Effector memory CD8-positive, alpha-beta T cell (primary cell): ENCODE results near the gene UNC5B.
"Not testable (repeated sequence)": the region's sequence is repeated elsewhere in the genome, so short reads cannot be mapped to it uniquely, and the experiment has no call there.

Experiments used
- ATAC-seq: fragments of 150-1000 bp; cut with Tn5 transposase; replicated peaks from 2 replicates; pipeline ENCODE4 v1.10.0; 2021; ENCODE audit warnings: mild to moderate bottlenecking, moderate library complexity
- DNase-seq, 3 experiments: peaks; one replicate each; pipeline ENCODE4 v3.0.0; 2021
- H3K27ac Mint-ChIP-seq, 2 donors: one replicate each; pipeline ENCODE4 v1.8.0; 2022; ENCODE audit warnings: mild to moderate bottlenecking in 2 of 2, mixed read lengths in 2 of 2, moderate library complexity in 2 of 2
- H3K27me3 Mint-ChIP-seq, 2 donors: one replicate each; pipeline ENCODE4 v1.8.0; 2022; ENCODE audit warnings: mixed read lengths in 2 of 2
- H3K36me3 Mint-ChIP-seq: one replicate; pipeline ENCODE4 v1.8.0; 2022; ENCODE audit warnings: mild to moderate bottlenecking, moderate library complexity, mixed read lengths; ENCODE audit not compliant: insufficient read depth
- H3K4me1 Mint-ChIP-seq, 2 donors: one replicate each; pipeline ENCODE4 v1.8.0; 2022; ENCODE audit warnings: low read depth in 2 of 2, mixed read lengths in 2 of 2
- H3K4me3 Mint-ChIP-seq, 2 donors: one replicate each; pipeline ENCODE4 v1.8.0; 2022; ENCODE audit warnings: mild to moderate bottlenecking in 2 of 2, mixed read lengths in 2 of 2, moderate library complexity in 2 of 2
- H3K9me3 Mint-ChIP-seq, 2 donors: one replicate each; pipeline ENCODE4 v1.8.0; 2022; ENCODE audit warnings: mixed read lengths in 2 of 2

UNC5B gene

DNA sequence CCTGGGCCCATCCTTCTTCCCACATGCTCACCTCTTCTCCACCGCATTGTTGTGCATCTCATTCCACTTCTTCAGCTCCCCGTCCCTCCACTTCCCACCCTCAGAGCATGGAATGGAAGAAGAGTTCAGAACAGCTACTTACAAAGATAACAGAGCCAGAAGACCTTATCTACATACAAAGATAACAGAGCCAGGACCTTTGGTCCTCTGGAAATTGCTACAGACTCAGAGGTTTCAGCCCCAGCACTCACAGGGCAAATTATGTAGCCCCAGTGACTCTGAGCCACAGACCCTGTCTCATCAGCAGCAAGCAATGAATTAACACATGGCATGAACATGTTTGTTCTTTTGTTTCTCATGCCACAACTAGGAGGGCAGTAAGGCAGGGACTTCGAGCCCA lies 78.0 kb downstream of the UNC5B start:
- H3K4me1 Mint-ChIP-seq: no peaks in the 10 kb centered on the region
- DNase-seq (no peak), ATAC-seq (no peak)
- H3K27me3 Mint-ChIP-seq: peaks cover 3 to 37% of the 10 kb centered on the region in 2 donors
- H3K27ac Mint-ChIP-seq: no peak overlapping the region
- no peaks in the 10 kb centered on the region for H3K9me3 Mint-ChIP-seq
- H3K36me3 Mint-ChIP-seq: no peaks in the 10 kb centered on the region
- H3K4me3 Mint-ChIP-seq: no peak overlapping the region

DNA sequence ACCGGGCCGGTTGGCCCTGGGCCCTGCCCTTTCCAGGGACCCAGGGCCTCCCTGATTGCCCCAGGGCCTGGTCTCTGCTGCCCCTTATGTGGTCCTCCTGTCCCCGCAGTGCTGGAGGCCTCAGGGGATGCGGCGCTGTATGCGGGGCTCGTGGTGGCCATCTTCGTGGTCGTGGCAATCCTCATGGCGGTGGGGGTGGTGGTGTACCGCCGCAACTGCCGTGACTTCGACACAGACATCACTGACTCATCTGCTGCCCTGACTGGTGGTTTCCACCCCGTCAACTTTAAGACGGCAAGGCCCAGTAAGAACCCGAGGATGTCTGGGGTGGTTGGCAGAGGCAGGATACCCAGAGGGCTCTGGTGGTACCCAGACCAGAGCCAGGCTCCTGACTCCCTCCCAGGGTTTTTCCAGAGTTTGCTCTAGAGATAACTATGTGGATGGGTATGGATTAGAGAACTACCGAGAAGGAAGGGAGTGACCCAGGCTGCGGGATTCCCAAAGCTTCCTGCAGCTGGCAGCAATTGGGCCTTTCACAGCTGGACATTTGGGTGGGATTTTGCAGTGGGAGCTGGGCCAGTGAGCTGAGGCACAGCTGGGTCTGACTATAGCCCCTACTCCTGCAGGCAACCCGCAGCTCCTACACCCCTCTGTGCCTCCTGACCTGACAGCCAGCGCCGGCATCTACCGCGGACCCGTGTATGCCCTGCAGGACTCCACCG lies 78.6 kb downstream of the UNC5B start:
- Mint-ChIP-seq H3K27ac (no peak overlapping the region), H3K36me3 (no peaks in the 10 kb centered on the region), H3K27me3 (peaks cover 7 to 42% of the 10 kb centered on the region in 2 donors), H3K4me3 (no peak overlapping the region), H3K4me1 (no peaks in the 10 kb centered on the region), H3K9me3 (no peaks in the 10 kb centered on the region)
- ATAC-seq (no peak), DNase-seq (no peak)

DNA sequence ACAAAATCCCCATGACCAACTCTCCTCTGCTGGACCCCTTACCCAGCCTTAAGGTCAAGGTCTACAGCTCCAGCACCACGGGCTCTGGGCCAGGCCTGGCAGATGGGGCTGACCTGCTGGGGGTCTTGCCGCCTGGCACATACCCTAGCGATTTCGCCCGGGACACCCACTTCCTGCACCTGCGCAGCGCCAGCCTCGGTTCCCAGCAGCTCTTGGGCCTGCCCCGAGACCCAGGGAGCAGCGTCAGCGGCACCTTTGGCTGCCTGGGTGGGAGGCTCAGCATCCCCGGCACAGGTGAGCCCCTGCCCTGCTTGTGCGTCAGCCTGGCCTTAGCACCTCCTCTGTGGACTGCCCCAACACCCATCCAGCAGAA lies 79.1 kb downstream of the UNC5B start:
- DNase-seq (no peak), ATAC-seq (no peak)
- Mint-ChIP-seq H3K9me3 (no peaks in the 10 kb centered on the region), H3K27ac (no peak overlapping the region), H3K4me3 (no peak overlapping the region), H3K27me3 (peaks cover 12 to 48% of the 10 kb centered on the region in 2 donors), H3K4me1 (no peaks in the 10 kb centered on the region), H3K36me3 (no peaks in the 10 kb centered on the region)

DNA sequence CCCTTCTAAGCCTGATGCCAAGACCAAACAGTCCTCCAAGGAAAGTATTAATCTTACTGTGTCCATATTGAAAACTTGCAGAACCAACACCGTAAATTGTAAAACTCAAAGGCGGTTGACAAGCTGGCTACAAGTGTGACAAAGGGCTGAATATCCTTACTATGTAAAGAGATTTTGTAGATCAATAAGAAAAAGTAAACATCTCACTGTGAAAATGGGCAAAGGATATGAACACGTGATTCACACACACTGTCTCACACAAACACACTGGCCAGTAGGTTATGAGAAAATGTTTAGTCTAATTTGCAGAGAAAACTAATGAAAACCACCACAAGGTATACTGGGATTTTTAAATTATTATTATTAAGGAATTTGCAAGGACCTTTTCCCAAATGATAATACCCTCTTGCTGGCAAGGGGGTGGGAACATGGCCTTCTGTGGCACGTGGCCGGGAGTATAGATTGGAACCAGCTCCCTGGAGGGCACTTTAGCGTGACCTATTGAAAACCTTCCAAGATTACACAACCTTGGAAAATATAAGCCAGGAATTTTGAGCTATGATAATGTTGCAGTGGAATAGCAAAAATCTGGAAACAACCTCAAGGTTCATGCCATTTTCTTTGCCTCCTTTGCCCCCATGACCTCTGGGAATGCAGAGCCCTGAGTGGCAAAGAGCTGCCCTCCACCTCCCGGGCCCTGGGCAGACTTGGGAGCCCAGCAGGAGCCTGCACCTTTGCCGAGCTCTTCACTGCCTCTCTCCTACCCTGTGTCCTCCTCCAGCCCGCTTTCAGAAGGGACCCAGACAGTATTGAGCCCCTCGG lies 80.5 kb downstream of the UNC5B start:
- no peaks in the 10 kb centered on the region for H3K4me1 Mint-ChIP-seq
- H3K27ac Mint-ChIP-seq: no peak overlapping the region
- no peaks in the 10 kb centered on the region for H3K36me3 Mint-ChIP-seq
- no peak overlapping the region for H3K4me3 Mint-ChIP-seq
- ATAC-seq (no peak), DNase-seq (no peak)
- H3K9me3 Mint-ChIP-seq: no peaks in the 10 kb centered on the region
- peaks cover 12 to 46% of the 10 kb centered on the region in 2 donors for H3K27me3 Mint-ChIP-seq

DNA sequence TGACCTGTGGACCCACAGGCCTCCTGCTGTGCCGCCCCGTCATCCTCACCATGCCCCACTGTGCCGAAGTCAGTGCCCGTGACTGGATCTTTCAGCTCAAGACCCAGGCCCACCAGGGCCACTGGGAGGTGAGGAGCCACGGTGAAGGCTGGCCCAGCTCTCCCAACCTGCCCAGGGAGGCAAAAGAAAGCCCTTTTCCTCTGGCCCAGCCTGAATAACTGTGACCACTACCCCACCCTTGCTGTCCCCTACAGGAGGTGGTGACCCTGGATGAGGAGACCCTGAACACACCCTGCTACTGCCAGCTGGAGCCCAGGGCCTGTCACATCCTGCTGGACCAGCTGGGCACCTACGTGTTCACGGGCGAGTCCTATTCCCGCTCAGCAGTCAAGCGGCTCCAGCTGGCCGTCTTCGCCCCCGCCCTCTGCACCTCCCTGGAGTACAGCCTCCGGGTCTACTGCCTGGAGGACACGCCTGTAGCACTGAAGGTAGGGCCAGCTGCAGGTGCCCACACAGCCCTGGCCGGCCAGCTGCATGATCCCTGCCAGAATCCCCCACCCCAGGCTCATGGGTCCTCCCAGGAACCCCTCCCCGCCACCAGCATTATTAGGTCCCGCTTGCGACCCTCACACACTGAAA lies 81.2 kb downstream of the UNC5B start:
- no peak for DNase-seq
- H3K27me3 Mint-ChIP-seq: peaks cover 12 to 44% of the 10 kb centered on the region in 2 donors
- H3K4me1 Mint-ChIP-seq: no peaks in the 10 kb centered on the region
- no peaks in the 10 kb centered on the region for H3K36me3 Mint-ChIP-seq
- H3K27ac Mint-ChIP-seq: no peak overlapping the region
- no peak for ATAC-seq
- H3K4me3 Mint-ChIP-seq: no peak overlapping the region
- no peaks in the 10 kb centered on the region for H3K9me3 Mint-ChIP-seq

DNA sequence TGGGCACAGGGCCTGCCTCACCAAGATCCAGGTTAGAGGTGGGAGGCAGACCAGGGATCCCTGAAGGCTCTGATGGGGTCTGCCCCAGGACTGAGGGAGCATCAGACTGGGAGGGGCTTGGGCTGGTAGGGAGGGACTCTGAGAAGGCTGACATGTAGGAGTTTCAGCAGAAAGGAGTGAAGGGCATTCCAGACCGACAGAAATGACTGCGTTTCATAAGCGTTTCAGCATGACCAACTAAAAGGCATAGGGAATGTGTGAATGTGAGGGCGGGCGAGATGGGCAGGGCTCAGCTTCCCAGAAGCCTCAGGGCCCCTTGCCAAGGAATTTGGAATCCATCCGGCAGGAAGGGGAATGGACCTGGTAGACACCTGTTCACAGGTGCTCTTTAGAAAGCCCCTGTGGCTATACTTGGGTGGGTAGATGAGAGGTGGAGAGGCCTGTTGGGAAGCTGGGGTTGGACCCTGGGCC lies 81.8 kb downstream of the UNC5B start:
- Mint-ChIP-seq H3K9me3 (no peaks in the 10 kb centered on the region), H3K4me1 (no peaks in the 10 kb centered on the region), H3K27me3 (peaks cover 12 to 48% of the 10 kb centered on the region in 2 donors), H3K4me3 (no peak overlapping the region), H3K27ac (no peak overlapping the region), H3K36me3 (no peaks in the 10 kb centered on the region)
- DNase-seq (no peak), ATAC-seq (no peak)

DNA sequence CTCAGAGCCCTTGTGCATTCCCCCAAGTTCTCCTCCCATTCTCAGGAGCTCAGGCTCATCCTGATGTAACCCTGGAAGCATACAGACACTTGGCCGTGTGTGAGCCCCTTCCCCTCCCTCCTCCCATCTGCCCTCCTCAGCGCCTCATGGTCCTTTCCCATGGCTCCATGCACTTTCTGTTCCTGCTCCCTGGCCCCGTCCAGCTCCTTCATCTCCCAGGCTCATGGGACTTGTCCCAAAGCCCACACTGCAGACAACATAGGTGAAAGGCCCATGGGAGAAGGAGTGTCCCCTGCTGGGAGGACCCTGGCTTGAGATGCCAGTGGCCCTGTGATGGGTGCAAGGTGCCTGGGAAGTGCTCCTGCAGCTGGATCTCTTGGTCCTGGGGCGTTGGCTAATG lies 82.5 kb downstream of the UNC5B start:
- no peak for ATAC-seq
- Mint-ChIP-seq H3K27me3 (peaks cover 19 to 55% of the 10 kb centered on the region in 2 donors), H3K9me3 (no peaks in the 10 kb centered on the region), H3K27ac (no peak overlapping the region), H3K36me3 (no peaks in the 10 kb centered on the region), H3K4me3 (no peak overlapping the region), H3K4me1 (peaks cover 0 to 4% of the 10 kb centered on the region in 2 donors)
- DNase-seq: no peak

DNA sequence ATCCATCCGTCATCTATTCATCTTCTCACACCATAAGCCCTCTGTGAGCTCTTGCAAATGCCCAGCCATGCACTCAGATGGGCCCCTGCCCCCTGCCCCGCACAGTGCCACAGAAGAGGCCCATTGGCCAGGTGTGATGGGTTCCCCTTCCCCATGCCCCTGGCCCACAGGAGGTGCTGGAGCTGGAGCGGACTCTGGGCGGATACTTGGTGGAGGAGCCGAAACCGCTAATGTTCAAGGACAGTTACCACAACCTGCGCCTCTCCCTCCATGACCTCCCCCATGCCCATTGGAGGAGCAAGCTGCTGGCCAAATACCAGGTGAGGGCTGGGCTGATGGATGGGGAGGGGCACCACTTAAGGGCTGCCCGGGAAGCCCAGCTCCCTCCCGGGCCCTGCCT lies 83.3 kb downstream of the UNC5B start:
- no peak overlapping the region for H3K27ac Mint-ChIP-seq
- peaks cover 0 to 4% of the 10 kb centered on the region in 2 donors for H3K4me1 Mint-ChIP-seq
- ATAC-seq (no peak), DNase-seq (no peak)
- no peaks in the 10 kb centered on the region for H3K36me3 Mint-ChIP-seq
- H3K9me3 Mint-ChIP-seq: no peaks in the 10 kb centered on the region
- peaks cover 20 to 63% of the 10 kb centered on the region in 2 donors for H3K27me3 Mint-ChIP-seq
- H3K4me3 Mint-ChIP-seq: no peak overlapping the region

DNA sequence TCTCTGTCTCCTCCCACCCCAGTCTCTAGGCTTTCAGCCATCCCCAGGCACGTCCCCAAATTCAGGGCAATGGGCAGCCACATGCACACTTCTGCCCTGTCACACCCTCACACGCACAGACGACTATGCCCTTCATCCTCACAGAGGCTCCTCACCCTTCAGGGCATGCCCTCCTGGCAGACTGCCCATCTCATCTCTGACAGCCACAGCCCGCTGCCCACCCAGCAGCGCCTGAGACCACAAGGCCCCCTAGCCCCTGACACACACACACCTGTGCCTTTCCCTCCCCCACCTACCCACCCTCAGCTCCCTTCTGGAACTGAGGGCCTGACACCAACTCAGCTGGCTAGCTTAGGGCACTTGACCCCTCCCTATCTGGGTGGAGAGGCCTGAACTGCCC lies 83.7 kb downstream of the UNC5B start:
- Mint-ChIP-seq H3K27ac (no peak overlapping the region), H3K4me3 (no peak overlapping the region), H3K9me3 (no peaks in the 10 kb centered on the region), H3K36me3 (no peaks in the 10 kb centered on the region), H3K4me1 (peaks cover 0 to 4% of the 10 kb centered on the region in 2 donors), H3K27me3 (peaks cover 20 to 67% of the 10 kb centered on the region in 2 donors)
- DNase-seq (no peak), ATAC-seq (no peak)

DNA sequence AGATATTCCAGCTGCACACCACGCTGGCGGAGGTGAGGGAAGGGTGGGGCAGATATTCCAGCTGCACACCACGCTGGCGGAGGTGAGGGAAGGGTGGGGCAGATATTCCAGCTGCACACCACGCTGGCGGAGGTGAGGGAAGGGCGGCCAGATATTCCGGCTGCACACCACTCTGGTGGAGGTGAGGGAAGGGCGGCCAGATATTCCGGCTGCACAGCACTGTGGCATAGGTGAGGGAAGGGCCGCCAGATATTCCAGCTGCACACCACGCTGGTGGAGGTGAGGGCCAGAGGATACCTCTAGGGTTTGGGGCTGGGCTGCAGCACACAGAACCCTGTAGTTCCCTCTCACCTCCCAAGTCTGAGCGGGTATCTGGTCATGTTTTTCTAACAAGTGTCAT lies 84.4 kb downstream of the UNC5B start:
- H3K9me3 Mint-ChIP-seq, H3K36me3 Mint-ChIP-seq, ATAC-seq, H3K27ac Mint-ChIP-seq, DNase-seq, H3K4me3 Mint-ChIP-seq, H3K4me1 Mint-ChIP-seq: not testable (repeated sequence)
- H3K27me3 Mint-ChIP-seq: peaks cover 22 to 73% of the 10 kb centered on the region in 2 donors

DNA sequence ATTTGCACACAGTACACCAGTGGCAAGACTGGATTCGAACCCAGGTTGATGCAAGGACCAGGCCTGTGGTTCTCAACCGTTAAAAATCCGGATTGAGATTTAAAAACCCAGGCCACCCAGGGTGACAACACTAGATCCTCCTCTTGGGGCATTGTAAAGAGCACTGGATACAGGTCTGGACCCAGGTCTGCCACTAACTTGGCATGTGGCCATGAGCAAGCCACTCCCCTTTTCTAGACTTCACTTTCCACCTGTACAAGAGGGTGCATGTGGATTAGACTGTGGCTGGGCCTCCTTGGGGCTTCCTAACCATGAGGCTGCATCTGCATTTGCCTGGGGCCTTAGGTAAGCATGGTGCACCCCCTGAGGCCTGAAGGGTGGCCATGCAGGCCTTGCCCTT lies 85.0 kb downstream of the UNC5B start:
- DNase-seq: no peak
- Mint-ChIP-seq H3K27me3 (peaks cover 27 to 74% of the 10 kb centered on the region in 2 donors), H3K9me3 (no peaks in the 10 kb centered on the region), H3K4me3 (no peak overlapping the region), H3K4me1 (peaks cover 0 to 4% of the 10 kb centered on the region in 2 donors), H3K36me3 (no peaks in the 10 kb centered on the region), H3K27ac (no peak overlapping the region)
- ATAC-seq: no peak

DNA sequence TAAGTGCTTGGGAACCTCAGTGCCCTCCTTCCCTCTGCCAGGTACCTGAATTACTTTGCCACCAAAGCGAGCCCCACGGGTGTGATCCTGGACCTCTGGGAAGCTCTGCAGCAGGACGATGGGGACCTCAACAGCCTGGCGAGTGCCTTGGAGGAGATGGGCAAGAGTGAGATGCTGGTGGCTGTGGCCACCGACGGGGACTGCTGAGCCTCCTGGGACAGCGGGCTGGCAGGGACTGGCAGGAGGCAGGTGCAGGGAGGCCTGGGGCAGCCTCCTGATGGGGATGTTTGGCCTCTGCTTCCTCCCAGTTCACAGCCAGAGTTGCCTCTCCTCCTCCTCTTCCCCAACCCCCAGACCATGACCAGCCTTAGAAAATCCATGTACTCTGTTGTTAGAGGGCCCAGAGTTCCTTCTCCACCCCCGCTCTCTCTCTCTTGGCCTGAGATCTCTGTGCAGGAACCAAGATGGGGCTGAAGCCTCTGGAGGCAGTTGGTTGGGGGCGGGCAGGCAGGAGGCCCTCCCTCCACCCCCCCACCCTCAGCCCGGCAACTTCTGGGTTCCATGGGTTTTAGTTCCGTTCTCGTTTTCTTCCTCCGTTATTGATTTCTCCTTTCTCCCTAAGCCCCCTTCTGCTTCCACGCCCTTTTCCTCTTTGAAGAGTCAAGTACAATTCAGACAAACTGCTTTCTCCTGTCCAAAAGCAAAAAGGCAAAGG lies 86.9 kb downstream of the UNC5B start:
- H3K36me3 Mint-ChIP-seq: no peaks in the 10 kb centered on the region
- H3K4me1 Mint-ChIP-seq: peaks cover 4 to 5% of the 10 kb centered on the region in 2 donors
- no peak overlapping the region for H3K4me3 Mint-ChIP-seq
- ATAC-seq (no peak), DNase-seq (no peak)
- no peaks in the 10 kb centered on the region for H3K9me3 Mint-ChIP-seq
- peaks cover 40 to 83% of the 10 kb centered on the region in 2 donors for H3K27me3 Mint-ChIP-seq
- no peak overlapping the region for H3K27ac Mint-ChIP-seq
